Spleen (tissue), 11 donors: ENCODE results near the gene IDUA. TPM values are rescaled to one million over a fixed set of nuclear protein-coding genes. Genes with fewer than 3 reads are reported as not detected.
"Not testable (repeated sequence)": the region's sequence is repeated elsewhere in the genome, so short reads cannot be mapped to it uniquely, and the experiment has no call there.

Experiments used
- DNase-seq: peaks from one replicate; pipeline ENCODE4 v3.0.0-alpha.2; 2020
- H3K27ac ChIP-seq, 8 donors: fragments of 200-600 bp; sonication (generic) in 7 of 8; 1 replicate in 4 of 8; 2 replicates in 4 of 8; pipeline versions ENCODE4 v1.5.0 to v1.8.0; 2016 to 2021; ENCODE audit warnings: inconsistent platforms in 4 of 8, mild to moderate bottlenecking in 4 of 8, moderate library complexity in 1 of 8
- H3K27me3 ChIP-seq, 7 donors: fragments of 200-600 bp; sonication (generic) in 6 of 7; replicated peaks in 1 of 7; 1 replicate in 4 of 7; 2 replicates in 3 of 7; pipeline versions ENCODE4 v1.5.0 to v1.8.0; 2016 to 2021; ENCODE audit warnings: inconsistent platforms in 3 of 7, mild to moderate bottlenecking in 1 of 7
- H3K36me3 ChIP-seq, 6 donors: fragments of 200-600 bp; sonication (generic) in 5 of 6; 1 replicate in 4 of 6; 2 replicates in 2 of 6; pipeline versions ENCODE4 v1.5.0 to v1.8.0; 2016 to 2021; ENCODE audit warnings: inconsistent platforms in 2 of 6
- H3K4me1 ChIP-seq, 6 donors: fragments of 200-600 bp; sonication (generic) in 5 of 6; 1 replicate in 3 of 6; 2 replicates in 3 of 6; pipeline versions ENCODE4 v1.5.0 to v1.8.0; 2016 to 2021; ENCODE audit warnings: inconsistent platforms in 3 of 6
- H3K4me3 ChIP-seq, 8 donors: fragments of 200-600 bp; sonication (generic) in 7 of 8; 1 replicate in 4 of 8; 2 replicates in 4 of 8; pipeline versions ENCODE4 v1.5.0 to v1.8.0; 2016 to 2021; ENCODE audit warnings: inconsistent platforms in 4 of 8, mild to moderate bottlenecking in 4 of 8, moderate library complexity in 2 of 8
- H3K9me3 ChIP-seq, 8 donors: fragments of 200-600 bp; sonication (generic) in 7 of 8; 1 replicate in 4 of 8; 2 replicates in 4 of 8; pipeline versions ENCODE4 v1.5.0 to v1.8.0; 2016 to 2021; ENCODE audit warnings: inconsistent platforms in 4 of 8
- CTCF ChIP-seq, 11 experiments: fragments of 200-600 bp in 7 of 11; fragments of 450-650 bp in 4 of 11; sonication (generic) in 4 of 11; IDR thresholded peaks in 8 of 11; conservative IDR thresholded peaks in 3 of 11; 1 replicate in 7 of 11; 2 replicates in 4 of 11; pipeline versions ENCODE4 v1.4.0 to v1.8.0; 2016 to 2021; ENCODE audit warnings: antibody characterized with exemption in 11 of 11, inconsistent platforms in 4 of 11, mild to moderate bottlenecking in 1 of 11
- POLR2A ChIP-seq, 3 donors: fragments of 450-650 bp; IDR thresholded peaks; one replicate each; pipeline ENCODE4 v1.5.1; 2017; ENCODE audit warnings: antibody characterized with exemption in 3 of 3, mild to moderate bottlenecking in 1 of 3
- POLR2AphosphoS5 ChIP-seq, 3 donors: sonication (generic); formaldehyde crosslinking; IDR thresholded peaks; one replicate each; pipeline ENCODE4 v1.5.1; 2017; ENCODE audit warnings: antibody characterized with exemption in 3 of 3
- WGBS, 5 donors: extraction: QIAGEN DNeasy Blood & Tissue Kit in 3 of 5; methylation state at CpG; one replicate each; pipeline versions ENCODE4 v1.1.5 to v1.1.7; 2013 to 2018; 5-methylcytosine and 5-hydroxymethylcytosine counted together
- intact Hi-C: fragments of 100-400 bp; cut with DNase I; formaldehyde crosslinking; loops from one replicate; pipeline ENCODE4 v1.15.0; 2023; ENCODE audit warnings: low total_unique reads
- polyA plus RNA-seq, 3 donors: library from polyadenylated mRNA; stranded (reverse); fragments of 200-250 nt; gene quantifications; one replicate each; pipeline ENCODE4 v1.2.1, GENCODE V29; 2013
- total RNA-seq, 7 donors: library from RNA; depleted of rRNA in 3 of 7; stranded (reverse); fragments of >200 nt in 3 of 7; fragmentation: NEBNext Ultra II Directional in 4 of 7; extraction: Animal tissue kit (Norgen Biotek cat#: 25700) in 4 of 7; gene quantifications; one replicate each; pipeline versions ENCODE4 v1.1.0 to v1.2.1, GENCODE V29; 2016 to 2021
- donor health status: healthy with polysubstance abuse.
- donor health status: DM: no; HTN: no; CAD: no; lungs with moderate emphysema.
- donor health status: DM: no; HTN: no; CAD: no.
- donor health status: Bipolar disorder and iron deficiency.
- donor health status: healthy.
- donor health status: DM: no; HTN: no; CAD: no.
- donor health status: DM: yes; HTN: yes; CAD: no.

IDUA gene
- total and polyA plus RNA-seq, 10 donors, result 11.5 to 58.3 (median 24.4) TPM

DNA sequence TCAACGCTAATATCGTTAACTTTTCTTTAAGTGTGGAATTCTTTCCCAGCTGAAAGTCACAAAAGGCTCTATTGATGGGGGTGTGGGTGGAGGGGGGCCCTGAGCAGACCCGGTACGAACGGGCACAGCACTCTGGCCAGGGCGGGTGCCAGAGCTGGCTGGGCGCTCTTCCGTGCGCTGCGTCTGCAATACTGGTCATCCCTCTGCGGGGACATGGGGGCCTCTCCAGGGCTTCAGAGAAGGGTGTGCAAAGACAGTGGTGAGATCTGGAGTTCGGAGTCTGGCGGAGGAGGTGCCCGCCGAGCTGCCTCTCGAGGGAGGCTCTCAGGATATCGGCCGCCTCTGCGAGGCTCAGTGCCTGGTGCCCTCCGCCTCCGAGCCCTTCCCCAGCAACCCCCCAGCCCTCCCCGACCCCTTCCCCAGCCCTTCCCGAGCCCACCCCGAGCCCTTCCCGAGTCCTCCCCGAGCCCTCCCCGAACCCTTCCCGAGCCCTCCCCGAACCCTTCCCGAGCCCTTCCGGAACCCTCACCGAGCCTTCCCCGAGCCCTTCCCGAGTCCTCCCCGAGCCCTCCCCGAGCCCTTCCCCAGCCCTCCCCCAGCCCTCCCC is 58.9 kb downstream of the IDUA start:
- Histone ChIP-seq H3K4me1 (peaks cover 0 to 24% (median 7%) of the 10 kb centered on the region in 6 donors), H3K27me3 (peaks cover 0 to 85% (median 28%) of the 10 kb centered on the region in 7 donors), H3K27ac (no peak overlapping the region), H3K9me3 (no peaks in the 10 kb centered on the region), H3K36me3 (no peaks in the 10 kb centered on the region), H3K4me3 (no peak overlapping the region)
- TF ChIP-seq POLR2A (IDR thresholded peaks at IDR 0.05), result no peak
- TF ChIP-seq CTCF (IDR thresholded peaks at IDR 0.05 in 8 of 11, conservative IDR thresholded peaks at IDR 0.05 in 3 of 11), result no peak
- TF ChIP-seq POLR2AphosphoS5 (IDR thresholded peaks at IDR 0.05), result no peak
- intact Hi-C loops, result no loop called here
- peak; percentile 54 for DNase-seq
- 79 to 89% (median 85%) methylated on average over 28 to 36 of the region's 36 CpGs for WGBS, 5 donors

- DNase-seq, result peak; percentile 68
- Histone ChIP-seq H3K4me1 (peaks cover 0 to 22% (median 7%) of the 10 kb centered on the region in 6 donors), H3K4me3 (peak overlapping the region in 4 of 8 donors; percentile 2 to 27 (median 14)), H3K27me3 (peaks cover 0 to 85% (median 28%) of the 10 kb centered on the region in 7 donors)
- WGBS, 5 donors, result 23 to 37% (median 27%) methylated on average over 29 of the region's 29 CpGs
- H3K27ac ChIP-seq, H3K9me3 ChIP-seq, H3K36me3 ChIP-seq, intact Hi-C loops: not testable (repeated sequence)
Measured at GRCh38 chr4:1046581-1047011, 59.8 kb downstream of the IDUA start.

- intact Hi-C loops, result no loop called here
- peak overlapping the region in 4 of 8 donors; percentile 2 to 27 (median 14) for H3K4me3 ChIP-seq
- H3K27ac ChIP-seq, result peak overlapping the region in 2 of 8 donors; percentile 4 to 20
- peak; percentile 72 for DNase-seq
- H3K9me3 ChIP-seq, result no peaks in the 10 kb centered on the region
- H3K4me1 ChIP-seq, result peaks cover 0 to 22% (median 7%) of the 10 kb centered on the region in 6 donors
- TF ChIP-seq CTCF (IDR thresholded peaks at IDR 0.05 in 8 of 11, conservative IDR thresholded peaks at IDR 0.05 in 3 of 11) (no peak), POLR2AphosphoS5 (IDR thresholded peaks at IDR 0.05) (no peak), POLR2A (IDR thresholded peaks at IDR 0.05) (no peak)
- H3K27me3 ChIP-seq, result peaks cover 0 to 87% (median 28%) of the 10 kb centered on the region in 7 donors
- WGBS, 5 donors, result 65 to 78% (median 72%) methylated on average over 38 to 41 of the region's 41 CpGs
- no peaks in the 10 kb centered on the region for H3K36me3 ChIP-seq
Measured at GRCh38 chr4:1047106-1047975, 60.5 kb downstream of the IDUA start.

GRCh38 chr4:1047976-1048772 is 61.3 kb downstream of the IDUA start:
- H3K9me3 ChIP-seq, result no peaks in the 10 kb centered on the region
- DNase-seq, result peak; percentile 73
- H3K27ac ChIP-seq, result peak overlapping the region in 1 of 8 donors; percentile 4
- no peaks in the 10 kb centered on the region for H3K36me3 ChIP-seq
- no peak for TF ChIP-seq POLR2AphosphoS5 (IDR thresholded peaks at IDR 0.05)
- no peak for TF ChIP-seq POLR2A (IDR thresholded peaks at IDR 0.05)
- TF ChIP-seq CTCF (IDR thresholded peaks at IDR 0.05 in 8 of 11, conservative IDR thresholded peaks at IDR 0.05 in 3 of 11), result no peak
- H3K4me3 ChIP-seq, result no peak overlapping the region
- H3K4me1 ChIP-seq, result peaks cover 0 to 21% (median 9%) of the 10 kb centered on the region in 6 donors
- 83 to 88% (median 85%) methylated on average over 29 to 34 of the region's 34 CpGs for WGBS, 5 donors
- intact Hi-C loops, result no loop called here
- H3K27me3 ChIP-seq, result peaks cover 0 to 94% (median 28%) of the 10 kb centered on the region in 7 donors
